HEK293T (cell line): ENCODE measurements around the gene HRG.

Source experiments
- SP1 ChIP-seq: fragments of 450-650 bp; IDR thresholded peaks from 2 replicates; pipeline ENCODE4 v1.6.1; 2017
- TARDBP ChIP-seq: fragments of 450-650 bp; IDR thresholded peaks from 2 replicates; pipeline ENCODE4 v1.6.1; 2016

GRCh38 chr3:186664119-186664495 lies 1.7 kb upstream of the HRG start:
- TF ChIP-seq TARDBP (no peak), SP1 (no peak)
